ENCODE results near the gene C21orf58. TPM values are rescaled to one million over a fixed set of nuclear protein-coding genes. Genes with fewer than 3 reads are reported as not detected.

Gene C21orf58
- total RNA-seq, 3 donors from 2014 or later (not counting 1 experiment from before 2014, with no cell fraction given): 4.0 to 8.9 (median 5.2) TPM

DNA sequence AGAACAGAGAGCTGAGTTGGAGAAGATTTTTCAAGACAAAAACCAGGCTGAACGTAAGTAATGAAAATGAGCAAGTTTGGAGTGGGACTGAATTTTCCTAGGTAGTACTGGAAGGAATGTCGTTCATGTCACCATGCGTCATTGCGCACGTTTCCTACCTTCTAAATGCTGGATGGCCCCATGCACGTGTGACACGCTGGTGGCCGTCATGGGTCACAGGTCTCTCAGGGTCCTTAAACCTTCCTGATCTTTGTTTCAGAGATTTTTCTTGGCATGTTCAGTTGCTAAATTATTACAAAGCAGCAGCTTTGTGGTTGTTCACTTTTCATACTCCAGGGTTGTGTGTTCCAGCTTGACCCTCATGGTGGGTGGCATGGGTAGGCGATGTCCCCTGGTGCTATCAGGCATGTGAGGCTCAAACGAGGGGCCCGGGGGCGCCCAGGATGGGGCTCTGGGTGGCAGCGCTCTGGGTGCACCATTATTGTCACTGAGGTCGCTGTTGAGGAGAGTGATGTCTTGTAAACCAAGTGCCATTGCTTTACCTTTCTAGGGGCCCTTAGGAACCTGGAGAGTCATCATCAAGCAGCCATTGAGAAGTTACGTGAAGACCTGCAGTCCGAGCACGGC is 25.6 kb upstream of the C21orf58 start:
- Mint-ChIP-seq H3K9me3 (no peaks in the 10 kb centered on the region), H3K4me3 (no peak overlapping the region), H3K27ac (no peak overlapping the region), H3K36me3 (peaks cover 14% of the 10 kb centered on the region), H3K4me1 (peaks cover 0 to under 1% of the 10 kb centered on the region in 2 donors), H3K27me3 (ENCODE audit: low read depth in 2 of 2) (no peaks in the 10 kb centered on the region)
- no peaks in the 10 kb centered on the region for H3K27me3 ChIP-seq (ENCODE audit: control insufficient read depth, insufficient read depth, low read length)
- H3K27ac ChIP-seq (ENCODE audit: low read length): no peak overlapping the region
- ATAC-seq (no peak), DNase-seq (no peak)
- TF ChIP-seq, protein P1, sequence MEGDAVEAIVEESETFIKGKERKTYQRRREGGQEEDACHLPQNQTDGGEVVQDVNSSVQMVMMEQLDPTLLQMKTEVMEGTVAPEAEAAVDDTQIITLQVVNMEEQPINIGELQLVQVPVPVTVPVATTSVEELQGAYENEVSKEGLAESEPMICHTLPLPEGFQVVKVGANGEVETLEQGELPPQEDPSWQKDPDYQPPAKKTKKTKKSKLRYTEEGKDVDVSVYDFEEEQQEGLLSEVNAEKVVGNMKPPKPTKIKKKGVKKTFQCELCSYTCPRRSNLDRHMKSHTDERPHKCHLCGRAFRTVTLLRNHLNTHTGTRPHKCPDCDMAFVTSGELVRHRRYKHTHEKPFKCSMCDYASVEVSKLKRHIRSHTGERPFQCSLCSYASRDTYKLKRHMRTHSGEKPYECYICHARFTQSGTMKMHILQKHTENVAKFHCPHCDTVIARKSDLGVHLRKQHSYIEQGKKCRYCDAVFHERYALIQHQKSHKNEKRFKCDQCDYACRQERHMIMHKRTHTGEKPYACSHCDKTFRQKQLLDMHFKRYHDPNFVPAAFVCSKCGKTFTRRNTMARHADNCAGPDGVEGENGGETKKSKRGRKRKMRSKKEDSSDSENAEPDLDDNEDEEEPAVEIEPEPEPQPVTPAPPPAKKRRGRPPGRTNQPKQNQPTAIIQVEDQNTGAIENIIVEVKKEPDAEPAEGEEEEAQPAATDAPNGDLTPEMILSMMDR (IDR thresholded peaks at IDR 0.05): no peak
- no peaks in the 10 kb centered on the region for H3K4me1 ChIP-seq (ENCODE audit: control insufficient read depth, insufficient read depth, low read length)
- H3K4me3 ChIP-seq (ENCODE audit: low read length): no peak overlapping the region
- no peaks in the 10 kb centered on the region for H3K9me3 ChIP-seq (ENCODE audit: control insufficient read depth, insufficient read depth, low read length)
- WGBS (ENCODE audit: insufficient coverage): 98% methylated on average over 17 of the region's 17 CpGs
- H3K36me3 ChIP-seq (ENCODE audit: control insufficient read depth, insufficient read depth, low read length): peaks cover 80% of the 10 kb centered on the region
- intact Hi-C loops (cut with micrococcal nuclease): no loop called here

DNA sequence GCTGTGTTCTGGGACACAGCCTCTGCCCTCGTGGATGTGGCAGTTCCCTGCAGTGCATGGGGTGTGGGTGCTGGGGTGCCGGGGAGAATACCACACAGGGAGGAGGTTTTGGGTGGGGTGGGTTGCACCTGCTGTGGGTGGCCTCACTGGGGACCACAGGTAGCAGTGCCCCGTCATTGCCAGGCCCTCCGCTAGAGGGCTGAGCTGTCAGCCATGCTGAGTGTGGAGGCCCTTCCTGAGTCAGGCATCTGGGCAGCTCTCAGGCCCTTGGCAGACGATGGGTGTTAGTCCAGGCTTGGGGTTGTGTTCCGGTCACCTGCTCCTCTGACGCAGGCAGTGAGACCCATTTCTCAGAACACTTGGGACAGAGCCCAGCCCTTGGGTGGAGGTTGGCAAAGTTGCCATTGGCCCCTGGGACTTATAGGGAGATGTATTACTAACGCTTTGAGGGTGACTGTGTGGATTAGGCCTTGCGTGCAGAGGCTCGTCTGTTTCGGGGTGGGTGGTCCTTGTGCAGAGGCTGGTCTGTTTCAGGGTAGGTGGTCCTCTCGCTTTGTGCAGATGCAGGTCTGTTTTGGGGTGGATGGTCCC is 24.2 kb upstream of the C21orf58 start:
- H3K4me1 Mint-ChIP-seq: peaks cover 7 to 8% of the 10 kb centered on the region in 2 donors

DNA sequence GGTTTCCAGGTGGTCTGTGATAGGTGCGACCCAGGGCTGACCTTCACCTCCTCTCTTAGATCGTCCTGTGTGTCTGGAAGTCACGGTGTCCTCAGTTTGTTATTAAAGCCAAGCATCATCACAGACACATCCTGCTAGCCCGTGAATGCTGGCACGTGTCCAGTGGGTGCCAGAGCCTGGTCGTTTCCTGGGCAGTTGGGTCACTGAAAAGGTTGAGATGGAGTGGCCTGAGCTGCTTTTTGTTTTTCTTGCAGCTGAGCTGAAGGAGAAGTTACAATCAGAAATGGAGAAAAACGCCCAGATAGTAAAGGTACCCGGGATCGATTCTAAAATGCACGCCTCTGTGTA is 23.5 kb upstream of the C21orf58 start:
- intact Hi-C loops (cut with micrococcal nuclease): no loop called here
- Mint-ChIP-seq H3K9me3 (no peaks in the 10 kb centered on the region), H3K27me3 (ENCODE audit: low read depth in 2 of 2) (no peaks in the 10 kb centered on the region), H3K27ac (no peak overlapping the region), H3K4me1 (peaks cover 7 to 10% of the 10 kb centered on the region in 2 donors), H3K36me3 (peaks cover 14% of the 10 kb centered on the region), H3K4me3 (no peak overlapping the region)
- WGBS (ENCODE audit: insufficient coverage): 95% methylated on average over 10 of the region's 10 CpGs
- H3K9me3 ChIP-seq (ENCODE audit: control insufficient read depth, insufficient read depth, low read length): no peaks in the 10 kb centered on the region
- no peak overlapping the region for H3K4me3 ChIP-seq (ENCODE audit: low read length)
- no peak overlapping the region for H3K27ac ChIP-seq (ENCODE audit: low read length)
- DNase-seq (no peak), ATAC-seq (no peak)
- H3K4me1 ChIP-seq (ENCODE audit: control insufficient read depth, insufficient read depth, low read length): no peaks in the 10 kb centered on the region
- H3K27me3 ChIP-seq (ENCODE audit: control insufficient read depth, insufficient read depth, low read length): no peaks in the 10 kb centered on the region
- TF ChIP-seq, protein P1 (IDR thresholded peaks at IDR 0.05): no peak
- H3K36me3 ChIP-seq (ENCODE audit: control insufficient read depth, insufficient read depth, low read length): peaks cover 67% of the 10 kb centered on the region

More for the DNA sequence above, 24.2 kb upstream of the C21orf58 start:
- TF ChIP-seq, protein P1 (IDR thresholded peaks at IDR 0.05): no peak
- no peak overlapping the region for H3K4me3 ChIP-seq (ENCODE audit: low read length)
- DNase-seq: no peak
- H3K36me3 ChIP-seq (ENCODE audit: control insufficient read depth, insufficient read depth, low read length): peaks cover 69% of the 10 kb centered on the region
- no peak for ATAC-seq
- Mint-ChIP-seq H3K4me3 (no peak overlapping the region), H3K27me3 (ENCODE audit: low read depth in 2 of 2) (no peaks in the 10 kb centered on the region), H3K9me3 (no peaks in the 10 kb centered on the region), H3K36me3 (peaks cover 14% of the 10 kb centered on the region), H3K27ac (no peak overlapping the region)
- no peak overlapping the region for H3K27ac ChIP-seq (ENCODE audit: low read length)
- no peaks in the 10 kb centered on the region for H3K9me3 ChIP-seq (ENCODE audit: control insufficient read depth, insufficient read depth, low read length)
- 93% methylated on average over 12 of the region's 12 CpGs for WGBS (ENCODE audit: insufficient coverage)
- intact Hi-C loops (cut with micrococcal nuclease): no loop called here
- no peaks in the 10 kb centered on the region for H3K4me1 ChIP-seq (ENCODE audit: control insufficient read depth, insufficient read depth, low read length)
- H3K27me3 ChIP-seq (ENCODE audit: control insufficient read depth, insufficient read depth, low read length): no peaks in the 10 kb centered on the region

Measured in natural killer cell (primary cell).